ENCODE measurements around the gene TM4SF1.
A peak's percentile ranks its signal among the peaks of the same experiment; 100 is the strongest.
"Not testable (repeated sequence)": the region's sequence is repeated elsewhere in the genome, so short reads cannot be mapped to it uniquely, and the experiment has no call there.

TM4SF1 gene

DNA sequence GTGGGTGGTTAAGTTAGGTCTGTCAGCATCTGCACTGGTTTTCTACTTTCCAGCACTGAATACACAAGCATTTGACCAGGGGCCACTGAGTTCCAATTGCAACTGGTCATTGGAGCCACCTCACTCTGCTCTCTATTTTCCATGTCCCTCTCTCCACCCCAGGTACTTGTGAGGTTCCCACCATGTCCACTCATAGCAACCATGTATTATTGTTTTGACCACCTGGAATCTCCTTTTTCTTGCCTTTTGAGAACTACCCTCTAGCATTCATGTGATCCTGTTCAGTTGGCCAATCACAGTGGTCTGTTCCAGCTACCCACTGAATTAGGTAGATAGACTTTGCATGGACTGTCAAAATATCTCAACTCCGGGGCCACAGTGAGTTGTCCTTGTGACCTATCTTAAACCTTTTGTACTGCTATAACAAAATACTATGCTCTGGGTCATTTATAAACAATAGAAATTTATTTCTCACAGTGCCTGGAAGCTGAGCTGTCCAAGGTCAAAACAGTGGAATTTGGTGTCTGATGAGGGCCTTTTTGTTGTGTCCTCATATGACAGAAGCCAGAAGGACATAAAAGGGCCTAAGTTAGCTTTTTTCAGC, 23.8 kb downstream of the TM4SF1 start:
- no peaks in the 10 kb centered on the region for H3K4me1 Mint-ChIP-seq (ENCODE audit: low read depth)
- peaks cover 20% of the 10 kb centered on the region for H3K27me3 Mint-ChIP-seq
- H3K27ac Mint-ChIP-seq: no peak overlapping the region
- no peak overlapping the region for H3K4me3 Mint-ChIP-seq
- H3K9me3 Mint-ChIP-seq: no peaks in the 10 kb centered on the region
- no peaks in the 10 kb centered on the region for H3K36me3 Mint-ChIP-seq (ENCODE audit: low read depth)
- DNase-seq: no peak

DNA sequence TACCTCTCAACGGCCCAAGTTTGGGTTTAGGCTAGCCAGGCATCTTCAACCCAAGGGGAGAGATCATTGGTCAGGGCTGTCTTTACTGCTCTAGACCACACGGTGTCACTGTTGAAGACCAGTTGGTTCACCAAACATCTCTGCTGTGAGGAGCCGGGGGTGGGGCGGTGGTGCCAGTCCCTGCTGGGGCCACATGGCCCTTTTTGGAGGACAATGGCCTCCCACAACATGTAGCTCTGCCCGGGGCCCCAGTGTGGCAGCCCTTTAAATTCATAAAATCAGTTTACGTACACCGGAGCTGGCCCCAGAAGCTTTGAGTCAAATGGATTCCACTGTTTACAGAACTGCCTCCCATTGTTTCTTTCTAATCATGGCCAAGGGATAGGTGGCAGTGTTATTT, 24.9 kb downstream of the TM4SF1 start:
- no peak overlapping the region for H3K4me3 Mint-ChIP-seq
- no peaks in the 10 kb centered on the region for H3K9me3 Mint-ChIP-seq
- no peak overlapping the region for H3K27ac Mint-ChIP-seq
- H3K36me3 Mint-ChIP-seq (ENCODE audit: low read depth): no peaks in the 10 kb centered on the region
- peaks cover 24% of the 10 kb centered on the region for H3K27me3 Mint-ChIP-seq
- peak; percentile 32 for DNase-seq
- no peaks in the 10 kb centered on the region for H3K4me1 Mint-ChIP-seq (ENCODE audit: low read depth)

- H3K27me3 Mint-ChIP-seq: peaks cover 53% of the 10 kb centered on the region
- no peak for DNase-seq
- H3K4me1 Mint-ChIP-seq (ENCODE audit: low read depth): no peaks in the 10 kb centered on the region
- H3K9me3 Mint-ChIP-seq: no peaks in the 10 kb centered on the region
- no peaks in the 10 kb centered on the region for H3K36me3 Mint-ChIP-seq (ENCODE audit: low read depth)
- H3K27ac Mint-ChIP-seq: no peak overlapping the region
- H3K4me3 Mint-ChIP-seq: no peak overlapping the region
Observed at GRCh38 chr3:149343951-149344350, 33.5 kb downstream of the TM4SF1 start.

DNA sequence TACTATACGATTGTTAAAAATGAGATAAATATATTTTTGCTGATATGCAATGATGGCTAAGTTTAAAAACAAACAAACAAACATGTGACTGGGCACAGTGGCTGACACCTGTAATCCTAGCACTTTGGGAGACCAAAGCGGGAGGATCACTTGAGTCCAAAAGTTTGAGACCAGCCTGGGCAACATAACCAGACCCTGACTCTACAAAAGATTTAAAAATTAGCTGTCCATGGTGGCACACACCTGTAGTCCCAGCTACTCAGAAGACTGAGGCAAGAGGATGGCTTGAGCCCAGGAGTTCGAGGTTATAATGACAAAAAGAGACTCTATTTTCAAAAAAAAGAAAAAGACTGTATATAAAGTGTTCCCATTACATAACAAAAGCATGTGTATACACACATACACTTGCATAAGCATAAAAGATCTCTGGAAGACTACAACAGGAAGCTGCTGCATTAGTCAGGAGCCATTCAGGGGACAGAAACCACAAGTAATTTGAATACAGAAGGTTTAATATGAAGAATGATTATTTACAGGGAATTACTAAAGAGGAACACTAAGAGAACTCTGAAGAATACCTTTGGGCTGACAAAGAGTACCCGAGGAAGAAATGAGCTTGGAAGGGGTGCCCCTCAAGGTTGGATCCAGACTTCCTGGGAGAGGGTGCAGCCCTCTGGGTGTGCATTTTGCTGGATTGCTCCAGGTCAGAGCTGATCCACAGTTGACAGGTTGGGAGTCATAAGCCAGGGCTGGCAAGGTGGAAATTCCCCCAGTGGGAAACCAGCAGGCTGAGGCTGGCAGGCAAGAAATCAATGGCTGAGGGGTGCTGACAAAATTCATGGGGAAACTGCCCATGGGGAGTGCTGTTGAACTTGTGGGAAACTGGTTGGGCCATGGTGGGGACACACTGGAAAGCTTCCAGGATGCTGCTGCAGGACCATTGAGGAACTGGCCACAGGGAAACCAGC, 34.8 kb downstream of the TM4SF1 start:
- H3K4me3 Mint-ChIP-seq: no peak overlapping the region
- H3K4me1 Mint-ChIP-seq (ENCODE audit: low read depth): no peaks in the 10 kb centered on the region
- DNase-seq: no peak

DNA sequence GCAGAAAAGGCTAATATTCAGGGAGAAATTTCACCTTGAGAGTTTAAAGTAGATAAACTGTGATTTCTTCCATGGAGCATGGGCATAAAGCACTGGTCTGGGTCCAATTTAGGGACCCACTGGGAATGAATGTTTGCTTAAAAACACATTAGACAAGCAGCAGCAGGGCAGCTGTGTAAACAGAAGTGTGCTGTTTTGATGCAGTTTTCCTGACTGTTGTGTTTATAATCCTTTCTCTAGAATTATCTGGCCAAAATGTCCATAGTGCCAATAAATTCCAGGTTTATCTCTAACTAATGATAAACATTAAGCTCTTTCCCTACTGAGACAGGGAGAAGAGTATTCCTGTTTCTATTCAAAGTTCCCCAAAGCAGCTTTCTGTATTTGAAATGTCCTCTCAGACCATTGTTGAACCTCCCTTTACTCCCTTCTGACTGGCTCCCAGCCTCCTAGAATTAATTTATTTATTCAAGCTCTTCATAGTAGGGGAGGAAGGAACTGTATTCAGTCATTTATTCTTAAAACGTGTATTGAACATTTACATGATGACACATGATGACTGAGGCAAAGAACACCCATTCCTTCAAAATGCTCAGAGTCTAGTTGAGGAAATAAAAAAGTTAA, 37.0 kb downstream of the TM4SF1 start:
- Mint-ChIP-seq H3K27ac (no peak overlapping the region), H3K27me3 (peaks cover 38% of the 10 kb centered on the region), H3K36me3 (ENCODE audit: low read depth) (no peaks in the 10 kb centered on the region), H3K9me3 (no peaks in the 10 kb centered on the region), H3K4me3 (no peak overlapping the region), H3K4me1 (ENCODE audit: low read depth) (no peaks in the 10 kb centered on the region)
- no peak for DNase-seq

More for the DNA sequence above, 34.8 kb downstream of the TM4SF1 start:
- H3K36me3 Mint-ChIP-seq (ENCODE audit: low read depth): no peaks in the 10 kb centered on the region
- no peaks in the 10 kb centered on the region for H3K9me3 Mint-ChIP-seq
- H3K27ac Mint-ChIP-seq: no peak overlapping the region
- peaks cover 45% of the 10 kb centered on the region for H3K27me3 Mint-ChIP-seq

GRCh38 chr3:149339931-149340309, 37.5 kb downstream of the TM4SF1 start:
- Mint-ChIP-seq H3K27ac (no peak overlapping the region), H3K27me3 (peaks cover 38% of the 10 kb centered on the region), H3K4me1 (ENCODE audit: low read depth) (no peaks in the 10 kb centered on the region), H3K36me3 (ENCODE audit: low read depth) (no peaks in the 10 kb centered on the region), H3K9me3 (no peaks in the 10 kb centered on the region), H3K4me3 (no peak overlapping the region)
- DNase-seq: no peak

GRCh38 chr3:149337486-149337885, 40.0 kb downstream of the TM4SF1 start:
- not testable (repeated sequence) for H3K9me3 Mint-ChIP-seq

GRCh38 chr3:149336925-149337324, 40.5 kb downstream of the TM4SF1 start:
- Mint-ChIP-seq H3K36me3 (ENCODE audit: low read depth) (no peaks in the 10 kb centered on the region), H3K9me3 (no peaks in the 10 kb centered on the region), H3K27me3 (peaks cover 27% of the 10 kb centered on the region), H3K27ac (no peak overlapping the region), H3K4me1 (ENCODE audit: low read depth) (no peaks in the 10 kb centered on the region), H3K4me3 (no peak overlapping the region)
- DNase-seq: no peak

More at GRCh38 chr3:149337486-149337885, 40.0 kb downstream of the TM4SF1 start:
- H3K36me3 Mint-ChIP-seq (ENCODE audit: low read depth); DNase-seq; H3K27ac Mint-ChIP-seq; H3K4me3 Mint-ChIP-seq; H3K4me1 Mint-ChIP-seq (ENCODE audit: low read depth): not testable (repeated sequence)
- H3K27me3 Mint-ChIP-seq: peaks cover 29% of the 10 kb centered on the region

- Mint-ChIP-seq H3K27ac (no peak within 1 kb of the TSS), H3K4me1 (ENCODE audit: low read depth) (no peaks in the 10 kb centered on the region), H3K9me3 (no peaks in the 10 kb centered on the region), H3K4me3 (no peak within 1 kb of the TSS), H3K27me3 (peaks cover 12% of the 10 kb centered on the region), H3K36me3 (ENCODE audit: low read depth) (no peaks in the 10 kb centered on the region)
- DNase-seq: no peak
Observed at GRCh38 chr3:149333176-149333859, 44.1 kb downstream of the TM4SF1 start, which contains the start of gene TM4SF18. TM4SF18 (minus strand) TSS chr3:149333636; CDS start chr3:149333382, 254 bp downstream.

- no peak overlapping the region for H3K4me3 Mint-ChIP-seq
- no peak overlapping the region for H3K27ac Mint-ChIP-seq
- no peak for DNase-seq
- H3K27me3 Mint-ChIP-seq: peaks cover 14% of the 10 kb centered on the region
- H3K4me1 Mint-ChIP-seq (ENCODE audit: low read depth): no peaks in the 10 kb centered on the region
- no peaks in the 10 kb centered on the region for H3K36me3 Mint-ChIP-seq (ENCODE audit: low read depth)
- H3K9me3 Mint-ChIP-seq: no peaks in the 10 kb centered on the region
Observed at GRCh38 chr3:149332771-149333170, 44.7 kb downstream of the TM4SF1 start.

DNA sequence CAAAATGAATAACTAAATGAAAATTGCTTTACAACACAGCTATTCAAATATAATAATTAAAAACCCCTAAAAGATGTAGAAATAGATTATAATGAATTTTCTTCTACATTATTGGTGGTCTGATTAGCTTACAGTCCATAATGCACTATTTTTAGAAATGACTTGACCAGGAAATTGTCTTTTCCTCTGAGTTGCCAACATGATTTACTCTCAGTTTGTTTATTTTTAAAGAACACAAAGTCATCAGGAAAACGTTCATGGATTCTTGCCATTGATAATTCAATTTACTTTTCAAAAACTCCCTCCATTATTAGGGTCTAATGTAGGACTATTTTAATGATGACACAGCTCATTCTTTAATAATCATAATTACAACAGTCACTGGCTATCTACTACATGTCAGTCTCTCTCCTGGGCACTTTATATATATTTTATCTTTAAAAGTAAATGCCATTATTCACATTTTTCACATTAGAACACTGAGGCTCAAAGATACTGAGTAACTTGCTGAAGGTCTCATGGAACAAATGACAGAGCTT, 45.2 kb downstream of the TM4SF1 start:
- DNase-seq: no peak
- H3K27me3 Mint-ChIP-seq: peaks cover 12% of the 10 kb centered on the region
- H3K4me1 Mint-ChIP-seq (ENCODE audit: low read depth): no peaks in the 10 kb centered on the region
- H3K27ac Mint-ChIP-seq: no peak overlapping the region
- H3K9me3 Mint-ChIP-seq: no peaks in the 10 kb centered on the region
- no peak overlapping the region for H3K4me3 Mint-ChIP-seq
- H3K36me3 Mint-ChIP-seq (ENCODE audit: low read depth): no peaks in the 10 kb centered on the region

GRCh38 chr3:149331396-149331795, 46.1 kb downstream of the TM4SF1 start:
- no peak overlapping the region for H3K4me3 Mint-ChIP-seq

GRCh38 chr3:149330609-149331331, 46.7 kb downstream of the TM4SF1 start:
- Mint-ChIP-seq H3K36me3 (ENCODE audit: low read depth) (no peaks in the 10 kb centered on the region), H3K27me3 (peaks cover 12% of the 10 kb centered on the region)
- no peak for DNase-seq

More at GRCh38 chr3:149331396-149331795, 46.1 kb downstream of the TM4SF1 start:
- H3K36me3 Mint-ChIP-seq (ENCODE audit: low read depth): no peaks in the 10 kb centered on the region
- peaks cover 12% of the 10 kb centered on the region for H3K27me3 Mint-ChIP-seq
- DNase-seq: no peak
- no peaks in the 10 kb centered on the region for H3K4me1 Mint-ChIP-seq (ENCODE audit: low read depth)
- H3K27ac Mint-ChIP-seq: no peak overlapping the region
- H3K9me3 Mint-ChIP-seq: no peaks in the 10 kb centered on the region

More at GRCh38 chr3:149330609-149331331, 46.7 kb downstream of the TM4SF1 start:
- no peaks in the 10 kb centered on the region for H3K9me3 Mint-ChIP-seq
- no peaks in the 10 kb centered on the region for H3K4me1 Mint-ChIP-seq (ENCODE audit: low read depth)
- H3K27ac Mint-ChIP-seq: no peak overlapping the region
- H3K4me3 Mint-ChIP-seq: no peak overlapping the region

All from activated T-cell treated with anti-CD3 and anti-CD28 coated beads, Interleukin-2, amount 50 U/mL, for 24 hours (primary cell).